HAP-1 (cell line): ENCODE results near the gene SHMT2.

Experiments used
- DNase-seq, 2 experiments: peaks; one replicate each; pipeline ENCODE4 v3.0.0-alpha.2; 2016 to 2020; ENCODE audit warnings: low spot score in 2 of 2
- H3K27me3 ChIP-seq: fragments of 250-450 bp; sonication (Bioruptor Pico); 2 replicates; pipeline ENCODE4 v1.5.1; 2020; ENCODE audit warnings: low read depth, mild to moderate bottlenecking, moderate library complexity
- H3K36me3 ChIP-seq: fragments of 250-450 bp; sonication (Bioruptor Pico); replicated peaks from 2 replicates; pipeline ENCODE4 v1.5.1; 2020; ENCODE audit warnings: mild to moderate bottlenecking
- H3K4me1 ChIP-seq: fragments of 250-450 bp; sonication (Bioruptor Pico); 2 replicates; pipeline ENCODE4 v1.5.1; 2020; ENCODE audit warnings: mild to moderate bottlenecking
- H3K4me3 ChIP-seq: fragments of 250-450 bp; sonication (Bioruptor Pico); 2 replicates; pipeline ENCODE4 v1.5.1; 2020; ENCODE audit warnings: mild to moderate bottlenecking, moderate library complexity
- H3K9me3 ChIP-seq: fragments of 250-450 bp; sonication (Bioruptor Pico); 2 replicates; pipeline ENCODE4 v1.5.1; 2020; ENCODE audit warnings: mild to moderate bottlenecking, moderate library complexity
- in situ Hi-C: fragments of 300-500 bp; cut with MboI; formaldehyde crosslinking; loops from 3 replicates; pipeline ENCODE4 v1.14.3; 2020; ENCODE audit warnings: low sequenced_read_pairs, inconsistent platforms, mixed read lengths

Gene SHMT2

DNA sequence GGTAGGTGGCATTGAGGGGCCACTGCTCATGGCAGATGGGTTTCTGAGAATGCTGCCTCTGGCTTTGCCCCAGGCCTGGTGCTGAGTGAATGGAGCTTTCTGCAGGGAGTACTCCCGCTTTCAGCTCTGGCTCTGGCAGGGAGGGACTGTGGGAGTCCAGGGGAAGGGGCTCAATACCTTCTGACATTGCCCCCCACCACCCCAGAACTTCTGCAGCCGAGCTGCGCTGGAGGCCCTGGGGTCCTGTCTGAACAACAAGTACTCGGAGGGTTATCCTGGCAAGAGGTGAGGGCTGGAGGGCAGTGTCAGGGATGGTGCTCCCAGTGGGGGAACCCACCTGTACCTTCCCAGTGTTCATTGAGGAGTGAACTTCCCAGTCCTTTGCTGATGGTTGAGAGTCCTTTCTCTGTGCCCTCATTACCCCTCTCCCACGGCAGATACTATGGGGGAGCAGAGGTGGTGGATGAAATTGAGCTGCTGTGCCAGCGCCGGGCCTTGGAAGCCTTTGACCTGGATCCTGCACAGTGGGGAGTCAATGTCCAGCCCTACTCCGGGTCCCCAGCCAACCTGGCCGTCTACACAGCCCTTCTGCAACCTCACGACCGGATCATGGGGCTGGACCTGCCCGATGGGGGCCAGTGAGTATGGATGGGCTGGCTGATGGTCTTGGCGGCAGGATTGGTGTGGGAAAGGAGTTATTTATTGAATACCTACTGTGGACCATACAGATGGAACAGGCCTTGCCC is 1.9 kb downstream of the SHMT2 start:
- H3K9me3 ChIP-seq: no peaks in the 10 kb centered on the region
- no peaks in the 10 kb centered on the region for H3K27me3 ChIP-seq
- H3K36me3 ChIP-seq: peaks cover 60% of the 10 kb centered on the region
- peak overlapping the region; percentile 89 for H3K4me3 ChIP-seq
- in situ Hi-C loops: no loop called here
- no peak for DNase-seq
- peaks cover 6% of the 10 kb centered on the region; the same call in 1 of the 2 replicates for H3K4me1 ChIP-seq

DNA sequence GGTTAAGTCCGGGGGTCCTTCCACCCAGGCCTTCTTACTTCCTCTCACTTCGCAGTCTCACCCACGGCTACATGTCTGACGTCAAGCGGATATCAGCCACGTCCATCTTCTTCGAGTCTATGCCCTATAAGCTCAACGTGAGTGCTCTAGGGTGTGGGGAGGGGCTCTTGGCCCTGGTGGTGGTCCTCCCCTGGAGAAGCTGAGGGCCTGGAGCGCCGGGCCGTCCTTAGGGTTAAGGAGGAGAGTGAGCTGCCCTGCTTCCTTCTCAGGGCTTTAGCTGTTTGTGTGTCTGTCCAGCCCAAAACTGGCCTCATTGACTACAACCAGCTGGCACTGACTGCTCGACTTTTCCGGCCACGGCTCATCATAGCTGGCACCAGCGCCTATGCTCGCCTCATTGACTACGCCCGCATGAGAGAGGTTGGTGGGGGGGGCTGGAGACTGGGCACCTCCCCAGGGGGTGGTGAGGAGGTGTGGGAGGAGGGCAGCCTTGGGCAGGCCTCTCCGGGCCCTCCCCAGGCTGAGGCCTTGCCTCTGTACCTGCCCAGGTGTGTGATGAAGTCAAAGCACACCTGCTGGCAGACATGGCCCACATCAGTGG is 2.7 kb downstream of the SHMT2 start:
- H3K27me3 ChIP-seq: no peaks in the 10 kb centered on the region
- in situ Hi-C loops: no loop called here
- DNase-seq: no peak
- no peaks in the 10 kb centered on the region for H3K9me3 ChIP-seq
- no peak overlapping the region; the same call in 1 of the 2 replicates for H3K4me3 ChIP-seq
- H3K4me1 ChIP-seq: peaks cover 4% of the 10 kb centered on the region; the same call in 1 of the 2 replicates
- H3K36me3 ChIP-seq: peaks cover 60% of the 10 kb centered on the region

DNA sequence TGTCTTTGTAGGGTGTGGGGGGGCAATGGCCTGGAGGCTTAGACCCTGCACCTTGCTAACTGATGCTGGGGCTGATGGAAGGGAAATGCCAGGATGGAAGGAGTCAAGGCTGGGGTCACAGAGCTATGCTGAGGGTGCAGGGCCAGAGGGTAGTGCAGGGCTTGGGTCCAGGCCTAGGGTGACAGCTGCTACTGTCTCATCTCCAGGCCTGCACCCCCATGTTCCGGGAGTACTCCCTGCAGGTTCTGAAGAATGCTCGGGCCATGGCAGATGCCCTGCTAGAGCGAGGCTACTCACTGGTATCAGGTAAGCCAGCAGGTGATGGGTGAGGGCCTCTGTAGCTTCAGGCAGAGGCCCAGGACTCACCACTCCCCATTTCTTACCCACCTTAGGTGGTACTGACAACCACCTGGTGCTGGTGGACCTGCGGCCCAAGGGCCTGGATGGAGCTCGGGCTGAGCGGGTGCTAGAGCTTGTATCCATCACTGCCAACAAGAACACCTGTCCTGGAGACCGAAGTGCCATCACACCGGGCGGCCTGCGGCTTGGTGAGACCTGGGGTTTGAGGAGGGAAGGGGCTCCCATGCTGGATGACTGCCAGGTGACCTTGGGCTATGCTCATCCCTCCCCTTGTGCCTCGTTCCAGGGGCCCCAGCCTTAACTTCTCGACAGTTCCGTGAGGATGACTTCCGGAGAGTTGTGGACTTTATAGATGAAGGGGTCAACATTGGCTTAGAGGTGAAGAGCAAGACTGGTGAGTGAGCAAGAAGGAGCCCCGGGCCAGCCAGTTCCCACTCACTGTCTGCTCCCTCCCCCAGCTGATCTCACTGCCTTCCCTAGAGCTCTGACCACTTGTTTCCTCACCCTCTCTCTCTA is 4.1 kb downstream of the SHMT2 start:
- no peak for DNase-seq
- no peak overlapping the region for H3K4me3 ChIP-seq
- H3K27me3 ChIP-seq: no peaks in the 10 kb centered on the region
- H3K9me3 ChIP-seq: no peaks in the 10 kb centered on the region
- peaks cover 60% of the 10 kb centered on the region for H3K36me3 ChIP-seq
- in situ Hi-C loops: no loop called here
- H3K4me1 ChIP-seq: peaks cover 8% of the 10 kb centered on the region

DNA sequence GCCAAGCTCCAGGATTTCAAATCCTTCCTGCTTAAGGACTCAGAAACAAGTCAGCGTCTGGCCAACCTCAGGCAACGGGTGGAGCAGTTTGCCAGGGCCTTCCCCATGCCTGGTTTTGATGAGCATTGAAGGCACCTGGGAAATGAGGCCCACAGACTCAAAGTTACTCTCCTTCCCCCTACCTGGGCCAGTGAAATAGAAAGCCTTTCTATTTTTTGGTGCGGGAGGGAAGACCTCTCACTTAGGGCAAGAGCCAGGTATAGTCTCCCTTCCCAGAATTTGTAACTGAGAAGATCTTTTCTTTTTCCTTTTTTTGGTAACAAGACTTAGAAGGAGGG is 4.7 kb downstream of the SHMT2 start:
- H3K36me3 ChIP-seq: peaks cover 60% of the 10 kb centered on the region
- in situ Hi-C loops: no loop called here
- H3K4me1 ChIP-seq: peaks cover 8% of the 10 kb centered on the region
- no peaks in the 10 kb centered on the region for H3K9me3 ChIP-seq
- H3K4me3 ChIP-seq: no peak overlapping the region
- no peaks in the 10 kb centered on the region for H3K27me3 ChIP-seq
- no peak for DNase-seq

DNA sequence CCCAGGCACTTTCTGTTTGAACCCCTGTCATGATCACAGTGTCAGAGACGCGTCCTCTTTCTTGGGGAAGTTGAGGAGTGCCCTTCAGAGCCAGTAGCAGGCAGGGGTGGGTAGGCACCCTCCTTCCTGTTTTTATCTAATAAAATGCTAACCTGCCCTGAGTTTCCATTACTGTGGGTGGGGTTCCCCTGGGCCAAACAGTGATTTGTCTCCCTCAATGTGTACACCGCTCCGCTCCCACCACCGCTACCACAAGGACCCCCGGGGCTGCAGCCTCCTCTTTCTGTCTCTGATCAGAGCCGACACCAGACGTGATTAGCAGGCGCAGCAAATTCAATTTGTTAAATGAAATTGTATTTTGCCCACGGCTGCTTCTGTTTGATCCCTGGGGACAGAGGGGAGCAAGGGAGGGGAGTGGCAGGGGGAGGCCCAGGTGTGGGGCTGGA is 5.1 kb downstream of the SHMT2 start:
- Histone ChIP-seq H3K9me3 (no peaks in the 10 kb centered on the region), H3K4me1 (peaks cover 11% of the 10 kb centered on the region), H3K4me3 (no peak overlapping the region), H3K36me3 (peaks cover 60% of the 10 kb centered on the region), H3K27me3 (no peaks in the 10 kb centered on the region)
- DNase-seq: no peak
- in situ Hi-C loops: no loop called here

DNA sequence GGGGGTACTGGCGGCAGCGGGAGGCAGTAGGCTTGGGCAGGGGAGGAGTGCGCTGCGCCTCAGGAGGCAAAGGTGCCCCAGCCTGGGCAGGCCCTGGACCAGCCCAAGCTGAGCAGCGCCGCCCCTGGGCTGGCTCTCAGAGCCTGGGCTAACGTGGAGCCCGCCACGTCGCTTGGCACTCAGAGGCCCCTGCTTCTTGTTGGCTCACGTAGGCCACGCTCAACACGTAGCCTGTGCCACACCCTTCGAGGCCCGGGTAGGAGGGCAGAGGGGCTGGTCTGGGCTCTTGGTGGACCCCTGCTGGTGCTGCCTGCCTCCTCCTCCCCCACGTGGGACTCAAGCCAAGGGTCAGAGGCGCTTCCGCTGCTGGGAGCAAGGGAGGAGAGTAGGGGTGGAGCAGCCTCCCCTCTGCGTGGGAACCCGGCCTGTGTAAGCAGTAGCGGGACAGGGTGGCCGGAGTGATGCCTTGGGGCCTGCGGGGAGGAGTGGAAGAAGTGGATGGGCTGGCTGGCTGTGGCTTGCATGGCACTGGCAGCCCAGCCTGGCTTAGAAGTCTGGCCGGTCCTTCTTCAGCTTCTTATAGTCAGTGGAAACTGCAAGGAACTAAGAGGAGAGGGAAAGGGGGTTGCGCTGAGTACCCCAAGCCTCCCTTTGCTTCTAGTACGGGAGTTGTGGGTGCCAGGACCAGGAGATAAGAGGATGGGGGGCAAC is 5.7 kb downstream of the SHMT2 start:
- peaks cover 12% of the 10 kb centered on the region for H3K4me1 ChIP-seq
- in situ Hi-C loops: no loop called here
- no peak overlapping the region for H3K4me3 ChIP-seq

DNA sequence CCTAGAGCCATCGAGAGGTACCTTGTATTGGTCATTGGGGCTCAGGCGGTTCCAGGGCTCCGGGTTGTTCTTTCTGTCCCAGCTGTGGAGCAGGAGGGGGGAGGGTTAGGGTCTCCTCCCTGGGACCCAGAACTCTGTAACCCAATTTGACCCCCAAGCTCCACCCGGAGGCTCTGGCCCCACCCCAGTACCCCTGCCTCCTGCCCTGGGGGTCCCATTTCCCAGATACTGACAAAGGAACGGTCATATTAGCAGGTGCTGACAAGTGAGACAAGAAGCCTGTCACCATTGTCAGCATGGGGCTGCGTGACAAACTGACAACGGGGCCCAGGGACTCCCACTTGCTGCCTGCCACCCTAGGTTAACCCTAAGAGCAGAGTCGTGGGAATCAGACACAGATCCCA is 6.2 kb downstream of the SHMT2 start:
- no peak overlapping the region for H3K4me3 ChIP-seq
- no peaks in the 10 kb centered on the region for H3K9me3 ChIP-seq
- no peak for DNase-seq
- H3K27me3 ChIP-seq: no peaks in the 10 kb centered on the region
- in situ Hi-C loops: no loop called here
- peaks cover 15% of the 10 kb centered on the region for H3K4me1 ChIP-seq
- H3K36me3 ChIP-seq: peaks cover 50% of the 10 kb centered on the region

More for the DNA sequence above, 5.7 kb downstream of the SHMT2 start:
- H3K36me3 ChIP-seq: peaks cover 56% of the 10 kb centered on the region
- peak in 1 of 2 experiments; percentile 36 for DNase-seq
- H3K27me3 ChIP-seq: no peaks in the 10 kb centered on the region
- no peaks in the 10 kb centered on the region for H3K9me3 ChIP-seq

DNA sequence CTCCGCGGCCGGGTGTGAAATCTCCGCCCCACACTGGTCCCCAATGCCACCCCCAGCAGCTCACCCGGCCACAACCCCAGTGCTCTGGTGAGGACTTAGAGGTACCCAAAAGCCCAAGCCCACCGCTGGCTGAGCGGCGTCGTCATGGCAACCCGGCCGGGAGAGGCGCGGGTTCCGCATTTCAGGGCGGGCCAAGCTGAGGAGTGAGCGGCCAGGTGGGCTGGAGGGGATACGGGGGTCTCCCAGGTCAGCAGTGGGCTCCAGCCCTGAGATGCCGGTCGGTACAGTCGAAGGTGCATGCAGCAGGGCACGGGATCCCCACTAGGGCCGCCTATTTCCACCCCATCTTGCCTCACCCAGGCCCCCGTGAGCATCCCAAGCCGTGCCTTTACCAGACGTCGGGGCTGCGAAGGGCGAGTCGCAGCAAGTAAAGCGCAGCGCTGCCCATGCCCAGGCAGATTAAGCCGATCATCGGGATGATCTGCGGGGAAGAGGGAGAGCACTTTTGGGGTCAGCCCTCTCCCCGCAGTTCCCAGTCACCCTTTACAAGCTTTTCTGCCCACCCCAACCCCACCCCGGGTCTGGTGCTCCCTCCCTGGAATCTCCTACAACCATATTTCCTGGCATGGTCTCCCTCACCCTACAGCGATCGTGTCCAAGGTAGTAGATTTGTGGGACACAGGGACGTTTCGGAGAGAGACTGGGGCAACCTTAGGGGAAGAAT is 6.9 kb downstream of the SHMT2 start:
- Histone ChIP-seq H3K4me3 (no peak overlapping the region), H3K27me3 (no peaks in the 10 kb centered on the region), H3K36me3 (peaks cover 44% of the 10 kb centered on the region), H3K4me1 (peaks cover 20% of the 10 kb centered on the region), H3K9me3 (no peaks in the 10 kb centered on the region)
- in situ Hi-C loops: no loop called here
- no peak for DNase-seq

DNA sequence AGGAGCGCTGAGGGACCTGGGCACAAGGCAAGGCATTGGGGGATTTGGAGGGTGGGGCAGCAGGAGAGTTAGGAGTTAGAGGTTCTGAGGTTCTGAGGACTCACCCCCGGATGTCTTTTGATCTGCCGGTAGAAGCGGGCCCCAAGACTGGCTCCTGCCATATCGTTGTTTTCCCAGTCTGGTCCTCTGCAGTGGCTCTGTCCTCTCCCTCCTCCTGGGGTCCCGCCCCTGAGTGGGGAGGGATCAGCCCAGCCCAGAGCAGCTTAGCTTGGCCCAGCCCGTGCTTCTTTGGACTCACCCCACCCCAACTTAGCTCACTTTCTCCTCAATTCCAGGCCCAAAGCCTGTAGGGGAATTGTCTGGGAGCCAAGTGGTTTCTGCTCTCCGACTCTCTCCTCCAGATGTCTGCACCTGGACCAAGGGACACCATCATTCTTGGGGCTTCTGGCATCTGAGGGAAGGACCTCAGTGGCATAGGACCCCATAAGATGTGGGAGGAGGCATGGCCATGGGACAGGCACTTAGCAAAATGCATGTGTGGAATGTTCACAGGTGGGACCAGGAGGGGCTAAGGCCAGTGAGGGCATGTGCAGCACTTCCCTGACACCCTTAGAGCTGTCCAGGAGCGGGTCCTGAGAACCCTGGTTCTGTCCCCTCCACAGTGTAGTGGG is 7.5 kb downstream of the SHMT2 start:
- in situ Hi-C loops: no loop called here
- H3K4me1 ChIP-seq: peaks cover 20% of the 10 kb centered on the region
- no peak overlapping the region for H3K4me3 ChIP-seq
- peaks cover 37% of the 10 kb centered on the region for H3K36me3 ChIP-seq
- no peaks in the 10 kb centered on the region for H3K9me3 ChIP-seq
- peak in 1 of 2 experiments; percentile 45 for DNase-seq
- H3K27me3 ChIP-seq: no peaks in the 10 kb centered on the region

DNA sequence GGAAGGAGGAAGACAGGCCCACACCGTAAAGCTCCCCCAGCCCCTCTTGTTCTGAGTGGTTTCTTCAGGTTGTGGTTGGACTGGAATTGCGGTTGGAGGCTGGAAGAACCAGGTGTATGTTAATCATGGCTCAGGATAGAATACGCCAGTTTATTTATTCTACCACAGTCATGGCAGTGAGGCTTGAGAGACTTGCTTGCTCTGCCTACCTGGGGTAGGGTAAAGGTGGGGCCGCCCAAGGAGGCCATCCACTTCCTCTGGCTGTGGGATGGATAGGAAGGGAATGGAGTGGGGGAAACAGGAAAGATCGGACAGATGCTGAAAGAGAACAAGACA is 8.1 kb downstream of the SHMT2 start:
- no peak overlapping the region for H3K4me3 ChIP-seq
- H3K27me3 ChIP-seq: no peaks in the 10 kb centered on the region
- H3K4me1 ChIP-seq: peaks cover 20% of the 10 kb centered on the region
- no peaks in the 10 kb centered on the region for H3K9me3 ChIP-seq
- DNase-seq: no peak
- in situ Hi-C loops: no loop called here
- H3K36me3 ChIP-seq: peaks cover 32% of the 10 kb centered on the region

DNA sequence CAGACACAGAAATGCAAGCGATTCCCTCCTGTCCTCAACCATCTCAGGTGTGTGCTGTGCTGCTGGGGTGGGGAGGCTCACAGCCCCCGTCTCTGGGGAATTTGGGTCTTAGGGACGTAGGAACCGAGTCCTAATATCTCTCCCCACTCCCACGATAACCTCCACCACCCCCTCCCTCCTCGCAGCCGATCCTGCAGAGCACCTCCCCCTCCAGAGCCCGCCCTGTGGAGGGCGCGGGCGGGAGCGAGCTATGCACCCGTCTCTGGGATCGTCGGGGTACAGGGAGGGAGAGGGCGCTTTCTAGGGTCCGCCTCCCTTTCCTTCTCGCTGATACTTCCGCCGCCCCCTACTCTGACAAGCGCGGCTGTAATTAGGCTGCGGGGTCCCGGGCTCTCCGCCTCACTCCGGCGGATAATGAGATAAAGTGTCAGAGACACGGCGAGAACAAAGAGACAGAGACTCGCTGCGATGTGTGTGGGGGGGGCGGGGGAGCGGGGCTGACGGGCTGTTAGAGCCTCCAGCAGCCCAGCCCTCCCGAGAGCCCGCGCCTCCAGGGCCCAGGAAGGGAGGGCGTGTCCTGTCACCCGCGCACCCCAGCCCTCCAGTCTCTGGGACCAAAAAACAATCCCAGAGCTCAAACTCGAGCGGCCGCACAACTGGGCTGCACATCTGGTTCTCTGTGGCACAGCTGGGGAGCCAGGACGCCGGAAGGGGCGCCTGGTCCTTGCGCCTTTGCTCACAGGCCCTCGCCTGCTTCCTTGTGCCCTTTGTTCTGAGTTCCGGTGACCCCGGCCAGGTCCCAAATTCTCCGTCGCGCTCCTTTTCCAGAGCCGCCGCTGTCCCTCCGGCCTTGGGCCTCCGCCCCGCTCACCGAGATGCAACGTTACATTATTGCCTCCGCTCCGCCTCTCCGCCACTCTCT is 8.7 kb downstream of the SHMT2 start:
- in situ Hi-C loops: no loop called here
- DNase-seq: peak in 1 of 2 experiments; percentile 40
- H3K36me3 ChIP-seq: peaks cover 26% of the 10 kb centered on the region
- H3K27me3 ChIP-seq: no peaks in the 10 kb centered on the region
- H3K9me3 ChIP-seq: no peaks in the 10 kb centered on the region
- peak overlapping the region; percentile 54 for H3K4me3 ChIP-seq
- peaks cover 22% of the 10 kb centered on the region for H3K4me1 ChIP-seq
